Uterus (tissue), 4 donors: ENCODE measurements around the gene DDX60. TPM values are rescaled to one million over a fixed set of nuclear protein-coding genes. Genes with fewer than 3 reads are reported as not detected.

ENCODE experiments used
- DNase-seq, 2 donors: peaks; one replicate each; pipeline ENCODE4 v3.0.0-alpha.2; 2019 to 2020
- H3K27ac ChIP-seq, 2 donors: fragments of 200-600 bp; sonication (generic); 1 replicate in 1 of 2; 2 replicates in 1 of 2; pipeline ENCODE4 v1.5.1; 2016 to 2018
- H3K27me3 ChIP-seq, 2 donors: fragments of 200-600 bp; sonication (generic); one replicate each; pipeline ENCODE4 v1.5.1; 2018 to 2019; ENCODE audit warnings: control low read depth in 1 of 2
- H3K36me3 ChIP-seq, 2 donors: fragments of 200-600 bp; sonication (generic); one replicate each; pipeline ENCODE4 v1.5.1; 2019; ENCODE audit warnings: control low read depth in 1 of 2
- H3K4me1 ChIP-seq, 2 donors: fragments of 200-600 bp; sonication (generic); one replicate each; pipeline ENCODE4 v1.5.1; 2018 to 2019; ENCODE audit warnings: control low read depth in 1 of 2
- H3K4me3 ChIP-seq, 2 donors: fragments of 200-600 bp; sonication (generic); 1 replicate in 1 of 2; 2 replicates in 1 of 2; pipeline ENCODE4 v1.5.1; 2018 to 2019; ENCODE audit warnings: mild to moderate bottlenecking in 1 of 2
- H3K9me3 ChIP-seq, 2 donors: fragments of 200-600 bp; sonication (generic); one replicate each; pipeline ENCODE4 v1.5.1; 2019; ENCODE audit warnings: control low read depth in 1 of 2
- CTCF ChIP-seq, 4 experiments: fragments of 200-600 bp in 2 of 4; fragments of 450-650 bp in 2 of 4; sonication (generic) in 2 of 4; IDR thresholded peaks; one replicate each; pipeline ENCODE4 v1.5.1; 2016 to 2019; ENCODE audit warnings: antibody characterized with exemption in 4 of 4, mild to moderate bottlenecking in 2 of 4, moderate library complexity in 1 of 4
- POLR2A ChIP-seq, 2 donors: fragments of 450-650 bp; IDR thresholded peaks; one replicate each; pipeline ENCODE4 v1.6.1; 2016; ENCODE audit warnings: antibody characterized with exemption in 2 of 2, mild to moderate bottlenecking in 1 of 2, moderate library complexity in 1 of 2
- intact Hi-C: fragments of 100-400 bp; cut with DNase I; formaldehyde crosslinking; loops from one replicate; pipeline ENCODE4 v1.15.1; 2023; ENCODE audit warnings: low total_unique reads
- total RNA-seq, 4 donors: library from RNA; depleted of rRNA in 3 of 4; stranded (reverse); fragments of >200 nt in 3 of 4; gene quantifications; one replicate each; pipeline versions ENCODE4 v1.1.0 to v1.2.4, GENCODE V29; 2014 to 2023
- donor health status: DM: yes; HTN: yes; CAD: no.

Gene DDX60
- total RNA-seq, 4 donors from 2014 or later: 10.0 to 45.1 (median 27.3) TPM

GRCh38 chr4:168167714-168168284 is 150.8 kb downstream of the DDX60 start:
- no peak for TF ChIP-seq POLR2A (IDR thresholded peaks at IDR 0.05)
- no peak for TF ChIP-seq CTCF (IDR thresholded peaks at IDR 0.05)
- intact Hi-C loops: no loop called here
- Histone ChIP-seq H3K27me3 (no peaks in the 10 kb centered on the region), H3K27ac (no peak overlapping the region), H3K9me3 (no peaks in the 10 kb centered on the region), H3K4me1 (no peaks in the 10 kb centered on the region), H3K36me3 (no peaks in the 10 kb centered on the region), H3K4me3 (no peak overlapping the region)
- DNase-seq: no peak

Other genes with a start within 250 kb of the DDX60 start
- gene ANXA10, start 226.2 kb downstream of the DDX60 start, total RNA-seq: not detected
- 10 to 100 TPM; 26.7 to 56.2 (median 34.4) TPM for gene DDX60L, start 161.7 kb upstream of the DDX60 start, total RNA-seq
- 100 to 1,000 TPM; 266 to 761 (median 441) TPM for gene PALLD, start 178.3 kb upstream of the DDX60 start, total RNA-seq